GM10266 (cell line): Measurements from ENCODE around the gene DIPK1C.

Source experiments
- DNase-seq: peaks from one replicate; pipeline ENCODE4 v3.0.0; 2012; ENCODE audit errors: extremely low spot score
- CTCF ChIP-seq: IDR thresholded peaks from 2 replicates; pipeline ENCODE4 v1.5.1; 2012; ENCODE audit warnings: mild to moderate bottlenecking, low read depth; ENCODE audit not compliant: control insufficient read depth, insufficient read depth; ENCODE audit errors: missing control alignments

DIPK1C gene

GRCh38 chr18:74473976-74474640 is 17.0 kb upstream of the DIPK1C start:
- no peak for DNase-seq
- TF ChIP-seq CTCF: no peak

- no peak for TF ChIP-seq CTCF
These were observed 15.2 kb upstream of the DIPK1C start for GRCh38 chr18:74472312-74472711.

GRCh38 chr18:74468547-74469061 is 11.5 kb upstream of the DIPK1C start:
- no peak for DNase-seq
- TF ChIP-seq CTCF: no peak

More at GRCh38 chr18:74472312-74472711, 15.2 kb upstream of the DIPK1C start:
- no peak for DNase-seq

GRCh38 chr18:74465775-74466174 is 8.7 kb upstream of the DIPK1C start:
- TF ChIP-seq CTCF: no peak
- no peak for DNase-seq

- no peak for DNase-seq
- TF ChIP-seq CTCF: no peak
These were observed 6.9 kb upstream of the DIPK1C start for GRCh38 chr18:74463983-74464382.

GRCh38 chr18:74463254-74463653 is 6.1 kb upstream of the DIPK1C start:
- TF ChIP-seq CTCF: no peak
- no peak for DNase-seq

- TF ChIP-seq CTCF: no peak
These were observed 3.7 kb upstream of the DIPK1C start for GRCh38 chr18:74460825-74461224.

More at GRCh38 chr18:74460825-74461224, 3.7 kb upstream of the DIPK1C start:
- DNase-seq: no peak
